Heart left ventricle (tissue), 13 donors: ENCODE data around the gene PFDN4.

Experiments
- CTCF ChIP-seq, 12 donors: fragments of 200-600 bp; sonication (generic) in 4 of 12; IDR thresholded peaks; one replicate each; pipeline versions ENCODE4 v1.5.0 to v1.8.0; 2018 to 2022; ENCODE audit warnings: antibody characterized with exemption in 12 of 12, mild to moderate bottlenecking in 5 of 12
- POLR2A ChIP-seq, 2 donors: fragments of 450-650 bp; IDR thresholded peaks; one replicate each; pipeline ENCODE4 v1.6.1; 2017; ENCODE audit warnings: antibody characterized with exemption in 2 of 2, mild to moderate bottlenecking in 2 of 2, moderate library complexity in 2 of 2
- donor health status: ischemic (EF 13 %, LVEDD 7.1; RV severe dilation, severe dysfunction).
- donor health status: DM: no; HTN: yes; CAD: no.
- donor health status: DM: no; HTN: no; CAD: no.
- donor health status: ischemic (EF 25% LVEDD 6.9; RV normal size, moderate dysfunction).
- donor health status: ischemic (EF 25% LVEDD 5.7; RV mildly dilated, moderate dysfunction).
- donor health status: ischemic (EF 35%, LVEDD 5.7; RV mildly dilated, moderate dysfunction).
- donor health status: nonischemic (EF 11% LVEDD 7.7; RV severe dilation, severe dysfunction).
- donor health status: DM: yes; HTN: yes; CAD: no.
- donor health status: PGD.
- donor health status: ischemic (EF 29% LVEDD 5.4; RV normal size, mild dysfunction).
- donor health status: nonischemic (EF 23%, LVEDD 6.1; RV moderate dilation, normal function).

- TF ChIP-seq CTCF (IDR thresholded peaks at IDR 0.05) (no peak), POLR2A (IDR thresholded peaks at IDR 0.05) (no peak)
These were observed 8.6 kb upstream of the PFDN4 start for GRCh38 chr20:54199283-54199682.
